Stimulated activated CD8-positive, alpha-beta memory T cell treated with anti-CD3 and anti-CD28 coated beads, Interleukin-4, amount 100 ng/mL, for 24 hours (primary cell): Measurements from ENCODE around the gene ALDH4A1.
"Not testable (repeated sequence)": the region's sequence is repeated elsewhere in the genome, so short reads cannot be mapped to it uniquely, and the experiment has no call there.

Source experiments
- DNase-seq: peaks from one replicate; pipeline ENCODE4 v3.0.0-alpha.2; 2020; ENCODE audit warnings: low read depth

Gene ALDH4A1

DNA sequence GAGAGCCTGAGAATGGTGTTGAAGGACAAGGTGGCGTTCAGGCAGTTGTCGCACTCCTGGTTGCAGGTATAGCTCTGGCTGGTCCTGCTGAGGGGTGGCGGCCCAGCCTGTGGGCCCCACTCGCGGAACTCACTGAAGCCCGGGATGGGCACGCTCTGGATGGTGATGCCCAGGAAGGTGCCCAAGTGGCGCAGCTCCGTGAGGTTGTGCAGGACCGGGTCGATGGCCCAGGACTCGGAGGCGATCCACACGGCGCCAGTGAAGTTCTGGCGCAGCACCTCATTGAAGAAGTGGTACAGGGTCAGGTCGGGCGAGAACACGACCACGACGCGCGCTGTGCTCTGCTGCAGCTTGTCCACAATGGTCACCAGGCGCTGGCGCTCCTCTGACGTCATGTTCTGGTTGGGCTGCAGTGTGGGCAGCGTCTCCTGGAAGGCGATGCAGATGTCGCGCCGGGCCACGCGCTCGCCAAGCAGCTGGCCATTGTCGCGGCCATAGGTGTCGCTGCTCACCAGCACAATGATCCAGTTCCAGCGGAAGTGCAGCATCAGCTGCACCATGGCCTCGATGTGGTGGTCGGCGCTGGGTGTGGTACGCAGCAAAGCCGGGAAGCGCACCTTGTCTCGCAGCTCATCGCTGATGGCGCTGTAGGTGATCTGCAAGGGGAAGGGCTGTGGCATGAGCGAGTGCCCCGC is 47.9 kb downstream of the ALDH4A1 start:
- no peak for DNase-seq

- no peak for DNase-seq
Observed at GRCh38 chr1:18852501-18852900, 49.9 kb downstream of the ALDH4A1 start.

- no peak for DNase-seq
Observed at GRCh38 chr1:18849261-18849711, 53.1 kb downstream of the ALDH4A1 start.

DNA sequence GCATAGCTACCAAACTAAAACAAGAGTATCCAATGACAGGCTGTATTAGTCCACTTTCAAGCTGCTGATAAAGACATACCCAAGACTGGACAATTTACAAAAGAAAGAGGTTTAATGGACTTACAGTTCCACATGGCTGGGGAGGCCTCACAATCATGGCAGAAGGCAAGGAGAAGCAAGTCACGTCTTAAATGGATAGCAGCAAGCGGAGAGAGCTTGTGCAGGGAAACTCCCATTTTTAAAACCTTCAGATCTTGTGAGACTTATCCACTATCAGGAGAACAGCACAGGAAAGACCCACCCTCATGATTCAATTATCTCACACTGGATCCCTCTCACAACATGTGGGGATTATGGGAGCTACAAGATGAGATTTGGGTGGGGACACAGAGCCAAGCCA is 54.6 kb downstream of the ALDH4A1 start:
- DNase-seq, result not testable (repeated sequence)

DNA sequence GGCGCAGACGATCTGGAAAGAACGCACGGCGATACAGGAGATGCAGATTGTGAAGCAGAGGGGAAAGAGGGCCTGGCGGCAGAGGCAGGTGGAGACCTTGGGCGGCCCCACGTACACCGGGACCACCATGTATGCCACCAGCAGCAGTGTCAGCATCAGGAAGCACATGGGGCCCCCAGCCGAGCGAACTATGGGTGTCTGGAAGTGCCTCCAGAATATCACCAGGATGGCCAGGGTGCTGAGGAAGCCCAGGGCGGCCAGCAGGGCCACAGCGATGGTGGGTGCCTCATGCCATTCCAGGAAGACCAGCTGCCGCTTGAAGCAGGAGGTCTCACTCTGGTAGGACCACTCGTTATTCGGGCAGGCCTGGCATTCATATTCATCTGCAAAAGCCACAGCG is 62.2 kb downstream of the ALDH4A1 start:
- DNase-seq, result no peak

GRCh38 chr1:18836654-18837053 is 65.7 kb downstream of the ALDH4A1 start:
- no peak for DNase-seq

DNA sequence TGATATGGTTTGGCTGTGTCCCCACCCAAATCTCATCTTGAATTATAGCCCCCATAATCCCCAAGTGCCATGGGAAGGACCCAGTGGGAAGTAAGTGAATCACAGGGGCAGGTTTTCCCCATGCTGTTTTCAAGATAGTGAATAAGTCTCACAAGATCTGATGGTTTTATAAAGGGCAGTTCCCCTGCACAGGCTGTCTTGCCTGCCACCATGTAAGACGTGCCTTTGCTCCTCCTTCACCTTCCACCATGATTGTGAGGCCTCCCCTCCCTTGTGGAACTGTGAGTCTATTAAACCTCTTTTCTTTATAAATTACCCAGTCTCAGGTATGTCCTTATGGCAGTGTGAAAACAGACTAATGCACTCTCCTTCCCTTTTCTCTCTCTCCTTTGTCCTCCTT is 70.0 kb downstream of the ALDH4A1 start:
- DNase-seq, result not testable (repeated sequence)

DNA sequence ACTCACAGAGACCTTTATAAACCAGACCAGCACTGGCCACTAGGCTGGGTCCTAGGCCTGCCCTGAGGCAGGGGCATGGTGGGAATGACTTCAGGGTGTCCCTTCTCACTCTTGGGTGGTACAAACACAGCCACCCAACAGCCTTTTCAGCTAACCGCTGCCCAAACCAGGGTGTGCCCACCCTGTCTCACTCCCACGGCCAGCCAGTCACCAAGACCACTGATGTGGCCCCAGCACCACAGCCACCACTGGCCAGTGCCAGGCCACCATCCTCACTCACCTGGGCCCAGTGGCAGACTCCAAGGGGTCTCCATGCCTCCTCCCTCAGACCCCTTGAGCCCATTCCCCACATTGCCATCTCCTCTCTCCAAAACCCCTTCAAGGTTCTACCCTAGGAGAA is 70.7 kb downstream of the ALDH4A1 start:
- DNase-seq, result no peak

DNA sequence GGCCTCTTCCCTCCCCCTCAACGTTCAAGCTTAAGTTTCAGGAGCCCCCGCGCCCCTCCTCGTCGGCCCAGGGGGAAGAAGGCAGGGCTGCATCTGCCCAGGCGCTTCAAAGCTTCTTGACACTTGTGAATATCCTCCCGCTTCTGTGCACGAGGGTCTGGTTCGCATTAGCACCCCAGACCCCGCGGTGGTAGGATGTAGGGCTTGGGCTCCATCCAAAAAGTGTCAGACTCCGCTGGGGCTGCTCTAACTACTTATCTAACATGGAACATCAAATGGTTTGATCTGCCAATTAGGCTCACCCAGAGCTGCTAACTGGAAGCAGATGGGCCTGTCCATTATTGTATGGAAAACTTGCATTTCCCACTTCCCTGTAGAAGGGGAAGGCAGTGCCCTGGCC is 71.8 kb downstream of the ALDH4A1 start:
- no peak for DNase-seq

GRCh38 chr1:18829671-18830070 is 72.7 kb downstream of the ALDH4A1 start:
- no peak for DNase-seq

DNA sequence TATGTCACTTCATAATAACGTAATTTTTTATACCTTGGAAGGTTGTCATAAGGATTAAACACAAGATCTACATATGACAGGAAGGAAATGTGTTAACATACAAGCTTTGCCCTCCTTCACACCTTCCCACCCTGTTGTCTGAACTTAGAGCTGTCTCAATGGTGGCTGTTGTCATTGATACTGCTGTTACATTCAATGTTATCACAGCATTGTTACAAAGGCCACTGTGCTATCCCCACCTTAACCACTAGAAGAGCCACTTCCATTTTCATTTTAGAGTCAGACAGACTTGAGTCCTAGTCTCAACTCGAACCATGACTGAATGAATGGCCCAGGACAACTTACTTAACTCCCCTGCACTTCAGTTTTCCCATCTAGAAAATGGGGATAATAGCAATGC is 74.1 kb downstream of the ALDH4A1 start:
- no peak for DNase-seq

GRCh38 chr1:18823438-18823837 is 78.9 kb downstream of the ALDH4A1 start:
- DNase-seq, result no peak
